Fibroblast of gingiva (primary cell): ENCODE results near the gene HLX.

Experiments used
- DNase-seq: peaks from one replicate; pipeline ENCODE4 v3.0.0-alpha.2; 2011; ENCODE audit warnings: low read depth

HLX gene, protein sequence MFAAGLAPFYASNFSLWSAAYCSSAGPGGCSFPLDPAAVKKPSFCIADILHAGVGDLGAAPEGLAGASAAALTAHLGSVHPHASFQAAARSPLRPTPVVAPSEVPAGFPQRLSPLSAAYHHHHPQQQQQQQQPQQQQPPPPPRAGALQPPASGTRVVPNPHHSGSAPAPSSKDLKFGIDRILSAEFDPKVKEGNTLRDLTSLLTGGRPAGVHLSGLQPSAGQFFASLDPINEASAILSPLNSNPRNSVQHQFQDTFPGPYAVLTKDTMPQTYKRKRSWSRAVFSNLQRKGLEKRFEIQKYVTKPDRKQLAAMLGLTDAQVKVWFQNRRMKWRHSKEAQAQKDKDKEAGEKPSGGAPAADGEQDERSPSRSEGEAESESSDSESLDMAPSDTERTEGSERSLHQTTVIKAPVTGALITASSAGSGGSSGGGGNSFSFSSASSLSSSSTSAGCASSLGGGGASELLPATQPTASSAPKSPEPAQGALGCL

GRCh38 chr1:220879076-220879508 lies at the start of gene HLX:
HLX (plus strand) TSS chr1:220879443; CDS start chr1:220879858, 415 bp downstream.
- peak; percentile 96 for DNase-seq

GRCh38 chr1:220833436-220833835 lies 45.8 kb upstream of the HLX start:
- no peak for DNase-seq

GRCh38 chr1:220834155-220834870 lies 44.9 kb upstream of the HLX start:
- no peak for DNase-seq

- DNase-seq, result no peak
These were observed 40.7 kb upstream of the HLX start for GRCh38 chr1:220838578-220838977.

- no peak for DNase-seq
These were observed 39.8 kb upstream of the HLX start for GRCh38 chr1:220839474-220839873.

- DNase-seq, result no peak
These were observed 38.0 kb upstream of the HLX start for GRCh38 chr1:220841293-220841692.

GRCh38 chr1:220843481-220844011 lies 35.7 kb upstream of the HLX start:
- peak; percentile 78 for DNase-seq

DNA sequence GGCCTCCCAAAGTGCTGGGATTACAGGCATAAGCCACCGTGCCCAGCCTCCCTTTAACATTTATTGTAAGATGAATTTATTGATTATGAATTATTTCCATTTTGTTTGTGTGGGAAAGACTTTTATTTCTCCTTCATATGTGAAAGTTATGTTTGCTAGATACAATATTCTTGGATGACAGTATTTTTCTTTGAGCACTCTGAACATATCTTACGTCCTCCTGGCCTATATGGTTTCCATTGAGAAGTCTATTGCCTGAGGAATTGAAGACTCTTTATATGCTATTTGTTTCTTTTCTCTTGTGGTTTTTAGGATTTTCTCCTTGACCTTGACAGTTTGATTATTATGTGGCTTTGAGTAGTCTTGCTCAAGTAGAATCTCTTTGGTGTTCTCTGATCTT lies 26.8 kb upstream of the HLX start:
- DNase-seq, result no peak

- DNase-seq, result no peak
These were observed 6.9 kb upstream of the HLX start for GRCh38 chr1:220872296-220872695.

DNA sequence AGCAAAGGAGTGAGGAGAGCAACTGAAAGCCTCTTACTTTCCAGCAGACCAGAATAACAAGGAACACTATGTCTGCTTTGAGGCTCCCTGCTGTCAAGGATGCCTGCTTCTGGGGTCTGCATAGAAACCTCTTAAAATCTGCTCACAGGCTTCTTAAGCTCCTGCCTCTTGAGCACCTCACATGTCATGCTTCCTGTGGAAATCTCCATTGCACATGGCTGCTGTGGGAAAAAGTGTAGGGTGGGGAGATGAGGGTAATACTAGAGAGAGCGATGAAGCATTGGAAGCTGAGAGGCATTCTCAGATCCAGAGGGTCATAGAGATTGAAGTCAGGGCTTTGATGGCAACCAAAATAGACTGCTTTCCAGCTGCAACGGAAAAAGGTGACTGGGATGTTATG lies 6.2 kb upstream of the HLX start:
- no peak for DNase-seq

GRCh38 chr1:220873868-220874655 lies 5.2 kb upstream of the HLX start:
- peak; percentile 72 for DNase-seq

DNA sequence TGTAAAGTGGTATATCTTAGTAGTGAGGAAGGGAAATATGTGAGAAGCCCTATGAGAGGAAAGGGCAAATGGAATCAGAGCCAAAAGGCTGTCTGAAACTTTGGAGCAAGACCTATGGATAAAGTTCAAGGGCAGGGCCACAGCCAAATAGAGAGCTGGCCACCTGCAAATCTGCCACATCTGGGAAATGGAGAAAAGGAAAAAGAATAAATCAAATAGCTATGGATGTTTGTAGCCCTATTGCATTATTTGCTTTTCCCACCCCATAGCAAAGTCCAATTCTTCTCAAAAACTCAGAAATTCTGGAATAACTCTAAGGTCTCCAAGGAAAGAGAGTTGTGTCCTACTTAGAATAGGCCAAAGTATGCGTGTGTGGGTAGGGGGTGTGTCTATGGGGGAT lies 4.0 kb upstream of the HLX start:
- DNase-seq, result no peak

GRCh38 chr1:220876511-220877376 lies 2.5 kb upstream of the HLX start:
- DNase-seq, result no peak

- no peak for DNase-seq
These were observed 1.7 kb upstream of the HLX start for GRCh38 chr1:220877377-220878095.

DNA sequence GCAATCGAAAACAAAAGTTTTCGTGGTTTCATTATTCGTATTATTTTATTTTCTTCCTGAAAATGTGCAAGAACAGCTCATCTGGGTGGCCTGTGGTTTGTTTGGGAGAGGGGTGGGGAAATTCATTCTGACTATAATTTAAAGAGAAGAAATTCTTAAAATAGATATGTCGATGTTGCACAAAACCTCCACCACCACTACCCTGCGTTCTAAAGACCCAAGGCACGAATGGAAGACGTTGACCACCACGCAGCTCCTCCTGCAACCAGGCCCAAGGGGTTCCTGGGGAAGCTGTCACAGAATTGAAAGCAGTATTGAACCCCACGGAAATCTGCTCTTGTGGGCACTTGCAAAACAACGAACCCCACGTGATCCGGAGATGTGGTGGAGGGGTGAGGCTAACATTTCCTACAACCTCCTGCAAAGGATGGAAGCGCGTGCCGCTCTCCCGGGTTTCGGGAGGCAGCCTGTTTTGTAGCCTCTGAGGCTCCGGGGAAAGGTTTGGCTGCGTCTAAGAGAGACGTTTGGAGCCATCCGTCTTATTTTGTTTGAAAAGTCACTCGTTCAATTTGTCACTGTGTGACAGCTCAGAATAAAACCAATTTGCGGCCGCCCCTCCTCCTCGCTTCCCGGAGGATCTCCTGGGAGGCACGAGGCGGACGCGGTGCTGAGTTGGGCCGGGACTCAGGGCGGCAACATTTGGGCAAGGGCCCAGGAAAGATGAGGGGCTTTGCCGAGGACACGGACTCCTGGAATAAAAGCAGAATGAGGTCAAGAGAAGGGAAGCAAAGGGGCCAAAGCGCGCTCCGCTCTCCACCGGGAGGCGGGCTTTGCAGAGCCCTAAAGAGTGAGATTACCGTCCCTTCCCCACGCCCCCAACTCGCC lies 810 bp upstream of the HLX start:
- DNase-seq, result no peak

- peak; percentile 39 for DNase-seq
These were observed 492 bp downstream of the HLX start for GRCh38 chr1:220879509-220880361.

DNA sequence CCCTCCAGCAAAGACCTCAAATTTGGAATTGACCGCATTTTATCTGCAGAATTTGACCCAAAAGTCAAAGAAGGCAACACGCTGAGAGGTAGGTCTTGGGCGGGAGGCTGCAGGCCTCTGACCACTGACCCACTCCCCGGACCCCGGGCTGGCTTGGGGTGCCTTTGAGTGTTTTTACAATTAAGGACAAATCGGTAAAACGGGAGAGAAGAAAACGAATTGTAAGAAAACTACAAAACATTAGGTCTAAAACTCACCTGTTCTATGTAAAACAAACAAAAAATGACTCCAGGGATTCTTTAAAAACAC lies 1.1 kb downstream of the HLX start:
- no peak for DNase-seq

GRCh38 chr1:220880726-220881506 lies 1.7 kb downstream of the HLX start:
- peak; percentile 71 for DNase-seq
